AG04450 (cell line): ENCODE data around the gene CAMSAP1. TPM values are rescaled to one million over a fixed set of nuclear protein-coding genes. Genes with fewer than 3 reads are reported as not detected.

ENCODE experiments used
- CTCF ChIA-PET: fragments of 300-600, 350-600 bp; formaldehyde crosslinking; extraction: SDS; loops from one replicate; lab custom pipeline; 2022; ENCODE audit warnings: antibody characterized with exemption, inconsistent platforms; lab: Charles Lee
- POLR2A ChIA-PET: fragments of 350-600 bp; formaldehyde crosslinking; extraction: SDS; loops from one replicate; lab custom pipeline; 2021; ENCODE audit warnings: antibody characterized with exemption, inconsistent platforms; lab: Yijun Ruan, JAX
- DNase-seq: peaks from one replicate; pipeline ENCODE4 v3.0.0-alpha.2; 2011; ENCODE audit warnings: low read depth, low spot score
- H3K27ac ChIP-seq: one replicate; pipeline ENCODE4 v1.5.1; 2012; ENCODE audit warnings: low read depth, low read length, control low read depth
- H3K27me3 ChIP-seq: one replicate; pipeline ENCODE4 v1.6.0; 2012; ENCODE audit warnings: low read length; ENCODE audit not compliant: control insufficient read depth, insufficient read depth
- H3K4me3 ChIP-seq: 2 replicates; pipeline ENCODE4 v1.5.1; 2011; ENCODE audit warnings: mild to moderate bottlenecking, low read depth, low read length, control low read depth
- H3K9me3 ChIP-seq: 2 replicates; pipeline ENCODE4 v1.5.1; 2012; ENCODE audit warnings: low read length; ENCODE audit not compliant: control insufficient read depth, insufficient read depth
- polyA plus RNA-seq: library from polyadenylated mRNA; depleted of rRNA; stranded (reverse); fragments of >200 nt; gene quantifications from 2 replicates; pipeline ENCODE4 v1.2.3, GENCODE V29; 2011
- TF ChIP-seq, protein P1 (sequence below): IDR thresholded peaks from 2 replicates; pipeline ENCODE4 v1.5.1; 2011; ENCODE audit warnings: low read depth, low read length, control low read depth, inconsistent platforms

Gene CAMSAP1
- polyA plus RNA-seq, 1 experiment = 7.8 TPM

- POLR2A ChIA-PET = no interaction called here
Observed at GRCh38 chr9:135848341-135849047, 58.9 kb downstream of the CAMSAP1 start.

DNA sequence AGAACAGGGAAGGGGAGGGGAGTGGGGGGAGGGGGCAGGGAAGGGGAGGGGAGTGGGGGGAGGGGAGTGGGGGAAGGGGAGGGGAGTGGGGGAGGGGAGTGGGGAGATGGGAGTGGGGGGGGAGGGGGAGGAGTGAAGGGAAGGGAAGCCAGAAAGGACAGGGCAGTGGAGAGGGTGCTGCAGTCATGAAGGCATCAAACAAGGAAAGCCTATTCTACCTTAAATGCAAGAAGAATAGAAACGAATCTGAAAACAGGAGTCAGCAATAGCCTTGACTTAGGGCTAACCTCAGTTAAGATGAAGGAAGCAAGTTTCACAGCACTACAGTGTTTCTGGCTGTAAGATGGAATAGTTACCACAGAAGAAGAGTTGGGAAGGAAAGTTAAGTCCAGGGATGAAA lies 59.5 kb downstream of the CAMSAP1 start:
- Histone ChIP-seq H3K4me3 (no peak overlapping the region), H3K27ac (no peak overlapping the region), H3K27me3 (no peaks in the 10 kb centered on the region), H3K9me3 (no peaks in the 10 kb centered on the region)
- TF ChIP-seq, protein P1, sequence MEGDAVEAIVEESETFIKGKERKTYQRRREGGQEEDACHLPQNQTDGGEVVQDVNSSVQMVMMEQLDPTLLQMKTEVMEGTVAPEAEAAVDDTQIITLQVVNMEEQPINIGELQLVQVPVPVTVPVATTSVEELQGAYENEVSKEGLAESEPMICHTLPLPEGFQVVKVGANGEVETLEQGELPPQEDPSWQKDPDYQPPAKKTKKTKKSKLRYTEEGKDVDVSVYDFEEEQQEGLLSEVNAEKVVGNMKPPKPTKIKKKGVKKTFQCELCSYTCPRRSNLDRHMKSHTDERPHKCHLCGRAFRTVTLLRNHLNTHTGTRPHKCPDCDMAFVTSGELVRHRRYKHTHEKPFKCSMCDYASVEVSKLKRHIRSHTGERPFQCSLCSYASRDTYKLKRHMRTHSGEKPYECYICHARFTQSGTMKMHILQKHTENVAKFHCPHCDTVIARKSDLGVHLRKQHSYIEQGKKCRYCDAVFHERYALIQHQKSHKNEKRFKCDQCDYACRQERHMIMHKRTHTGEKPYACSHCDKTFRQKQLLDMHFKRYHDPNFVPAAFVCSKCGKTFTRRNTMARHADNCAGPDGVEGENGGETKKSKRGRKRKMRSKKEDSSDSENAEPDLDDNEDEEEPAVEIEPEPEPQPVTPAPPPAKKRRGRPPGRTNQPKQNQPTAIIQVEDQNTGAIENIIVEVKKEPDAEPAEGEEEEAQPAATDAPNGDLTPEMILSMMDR = no peak
- POLR2A ChIA-PET = no interaction called here
- CTCF ChIA-PET = no interaction called here
- no peak for DNase-seq

More at GRCh38 chr9:135848341-135849047, 58.9 kb downstream of the CAMSAP1 start:
- no peak overlapping the region for H3K4me3 ChIP-seq
- CTCF ChIA-PET = no interaction called here
- DNase-seq = no peak
- H3K27ac ChIP-seq = no peak overlapping the region
- TF ChIP-seq, protein P1 = no peak
- H3K27me3 ChIP-seq = no peaks in the 10 kb centered on the region
- H3K9me3 ChIP-seq = no peaks in the 10 kb centered on the region

DNA sequence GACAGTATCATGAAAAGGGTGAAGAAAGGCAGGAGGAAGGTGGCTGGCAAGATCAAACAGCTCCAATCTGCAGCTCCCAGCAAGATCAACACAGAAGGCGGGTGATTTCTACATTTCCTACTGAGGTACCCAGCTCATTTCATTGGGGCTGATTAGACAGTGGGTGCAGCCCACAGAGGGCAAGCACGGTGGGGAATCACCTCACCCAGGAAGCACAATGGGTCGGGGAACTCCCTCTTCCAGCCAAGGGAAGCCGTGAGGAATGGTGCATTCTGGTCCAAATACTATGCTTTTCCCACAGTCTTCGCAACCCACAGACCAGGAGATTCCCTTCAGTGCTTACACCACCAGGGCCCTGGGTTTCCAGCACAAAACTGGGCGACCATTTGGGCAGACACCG lies 66.8 kb downstream of the CAMSAP1 start:
- CTCF ChIA-PET = interaction anchor here (0.6 kb wide), 1 partner anchor 239 kb away, joined by 3 read pairs; no protein-coding TSS in a partner anchor
- H3K9me3 ChIP-seq = peaks cover 5% of the 10 kb centered on the region
- TF ChIP-seq, protein P1 = no peak
- no peak overlapping the region for H3K4me3 ChIP-seq
- DNase-seq = no peak
- H3K27ac ChIP-seq = no peak overlapping the region
- H3K27me3 ChIP-seq = no peaks in the 10 kb centered on the region
- POLR2A ChIA-PET = no interaction called here

DNA sequence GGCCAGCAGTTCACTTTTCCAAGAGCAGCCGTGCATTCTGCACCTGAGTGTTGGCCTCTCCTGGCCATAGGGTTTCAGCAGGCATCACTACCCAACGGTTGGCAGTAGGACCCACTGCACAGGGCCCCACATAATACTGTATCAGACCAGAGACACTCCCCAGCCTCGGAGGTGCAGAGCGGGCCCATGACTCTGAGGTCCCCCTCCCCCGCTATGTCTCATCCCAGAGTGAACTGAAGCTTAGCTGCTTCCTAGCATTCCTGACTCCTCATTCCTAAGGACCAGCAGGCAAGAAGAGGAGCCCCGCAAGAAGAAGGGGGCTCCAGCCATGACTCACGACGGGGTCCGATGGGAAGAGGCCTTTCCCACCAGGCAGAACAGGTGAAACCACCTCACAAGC lies 67.2 kb downstream of the CAMSAP1 start:
- CTCF ChIA-PET = interaction anchor here (0.6 kb wide), 1 partner anchor 239 kb away, joined by 3 read pairs; no protein-coding TSS in a partner anchor
- POLR2A ChIA-PET = no interaction called here
- no peak for DNase-seq
- Histone ChIP-seq H3K27me3 (no peaks in the 10 kb centered on the region), H3K9me3 (peaks cover 5% of the 10 kb centered on the region), H3K4me3 (no peak overlapping the region), H3K27ac (no peak overlapping the region)
- TF ChIP-seq, protein P1 = no peak

DNA sequence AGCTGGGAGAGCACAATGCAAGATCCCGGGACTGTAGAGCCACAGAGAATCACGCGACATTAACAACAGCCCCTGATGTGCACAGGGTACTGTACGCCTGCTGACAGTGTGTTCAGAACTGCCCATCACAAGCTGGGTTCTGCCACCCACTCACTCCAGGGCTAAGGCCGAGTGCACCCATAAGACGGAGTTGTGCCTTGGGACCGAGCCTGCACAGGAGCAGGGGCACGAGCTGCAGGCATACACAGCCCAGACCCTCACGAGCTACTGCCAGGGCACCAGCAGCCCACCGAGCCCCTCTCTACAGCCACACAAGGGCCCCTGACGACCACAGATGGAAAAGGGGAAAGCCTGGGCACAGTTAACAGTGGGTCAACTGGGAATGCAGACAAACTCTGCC lies 67.8 kb downstream of the CAMSAP1 start:
- ChIA-PET POLR2A (no interaction called here), CTCF (no interaction called here)
- TF ChIP-seq, protein P1 = no peak
- Histone ChIP-seq H3K27ac (no peak overlapping the region), H3K9me3 (peaks cover 5% of the 10 kb centered on the region), H3K4me3 (no peak overlapping the region), H3K27me3 (no peaks in the 10 kb centered on the region)
- no peak for DNase-seq
